Urothelium cell line (cell line): ENCODE measurements around the gene TAS2R40.
"Not testable (repeated sequence)": the region's sequence is repeated elsewhere in the genome, so short reads cannot be mapped to it uniquely, and the experiment has no call there.

Experiments used
- DNase-seq: peaks from one replicate; pipeline ENCODE4 v3.0.0; 2011; ENCODE audit warnings: low spot score, mixed read lengths
- FAIRE-seq: peaks from 2 replicates; lab custom pipeline; 2011; peaks lifted over from hg19 to GRCh38; lab: Jason Lieb, UNC

The TAS2R40 gene

GRCh38 chr7:143248761-143249354 lies 27.0 kb downstream of the TAS2R40 start:
- FAIRE-seq, result no peak
- DNase-seq, result no peak

GRCh38 chr7:143250199-143250598 lies 28.4 kb downstream of the TAS2R40 start:
- FAIRE-seq, result no peak
- no peak for DNase-seq

GRCh38 chr7:143250822-143251221 lies 29.0 kb downstream of the TAS2R40 start:
- FAIRE-seq (no peak), DNase-seq (no peak)

- FAIRE-seq, result no peak
- no peak for DNase-seq
Measured at GRCh38 chr7:143252006-143252405, 30.2 kb downstream of the TAS2R40 start.

GRCh38 chr7:143255564-143255963 lies 33.7 kb downstream of the TAS2R40 start:
- FAIRE-seq, result no peak
- no peak for DNase-seq

- FAIRE-seq, result no peak
Measured at GRCh38 chr7:143256325-143256724, 34.5 kb downstream of the TAS2R40 start.

GRCh38 chr7:143256932-143257331 lies 35.1 kb downstream of the TAS2R40 start:
- DNase-seq (no peak), FAIRE-seq (no peak)

More at GRCh38 chr7:143256325-143256724, 34.5 kb downstream of the TAS2R40 start:
- DNase-seq, result no peak

- FAIRE-seq, result no peak
- DNase-seq, result peak; percentile 24
Measured at GRCh38 chr7:143257501-143257900, 35.7 kb downstream of the TAS2R40 start.

GRCh38 chr7:143258831-143259230 lies 37.0 kb downstream of the TAS2R40 start:
- DNase-seq, result no peak
- FAIRE-seq, result no peak

- DNase-seq (no peak), FAIRE-seq (no peak)
Measured at GRCh38 chr7:143259765-143260164, 37.9 kb downstream of the TAS2R40 start.

GRCh38 chr7:143261901-143262300 lies 40.1 kb downstream of the TAS2R40 start:
- DNase-seq (no peak), FAIRE-seq (no peak)

GRCh38 chr7:143263266-143264195 lies 41.7 kb downstream of the TAS2R40 start, which contains the start of gene GSTK1:
GSTK1 (plus strand) TSS chr7:143263441; CDS start chr7:143263514, 73 bp downstream.
- FAIRE-seq (no peak), DNase-seq (peak; percentile 84)

- DNase-seq, FAIRE-seq: not testable (repeated sequence)
Measured at GRCh38 chr7:143264196-143264568, 42.3 kb downstream of the TAS2R40 start.

GRCh38 chr7:143265017-143265693 lies 43.3 kb downstream of the TAS2R40 start:
- FAIRE-seq (no peak), DNase-seq (no peak)

GRCh38 chr7:143269251-143269650 lies 47.4 kb downstream of the TAS2R40 start:
- no peak for DNase-seq
- FAIRE-seq, result no peak

GRCh38 chr7:143271240-143271639 lies 49.4 kb downstream of the TAS2R40 start:
- no peak for FAIRE-seq

More at GRCh38 chr7:143271240-143271639, 49.4 kb downstream of the TAS2R40 start:
- no peak for DNase-seq
